Astrocyte of the cerebellum (primary cell): ENCODE results near the gene ALDH7A1.

ENCODE experiments used
- DNase-seq: peaks from one replicate; pipeline ENCODE4 v3.0.0-alpha.2; 2011; ENCODE audit warnings: low read depth
- H3K4me3 ChIP-seq: 2 replicates; pipeline ENCODE4 v1.5.1; 2011; ENCODE audit warnings: mild to moderate bottlenecking, low read depth, low read length, moderate library complexity
- in situ Hi-C: cut with HindIII; loops from 2 replicates; pipeline ENCODE4 v1.10.0; 2017; ENCODE audit warnings: low sequenced_read_pairs
- TF ChIP-seq, protein P1 (sequence below): IDR thresholded peaks from 2 replicates; pipeline ENCODE4 v1.5.1; 2012; ENCODE audit warnings: low read length, low read depth, moderate library complexity, mild to moderate bottlenecking; ENCODE audit errors: missing control alignments

The ALDH7A1 gene

DNA sequence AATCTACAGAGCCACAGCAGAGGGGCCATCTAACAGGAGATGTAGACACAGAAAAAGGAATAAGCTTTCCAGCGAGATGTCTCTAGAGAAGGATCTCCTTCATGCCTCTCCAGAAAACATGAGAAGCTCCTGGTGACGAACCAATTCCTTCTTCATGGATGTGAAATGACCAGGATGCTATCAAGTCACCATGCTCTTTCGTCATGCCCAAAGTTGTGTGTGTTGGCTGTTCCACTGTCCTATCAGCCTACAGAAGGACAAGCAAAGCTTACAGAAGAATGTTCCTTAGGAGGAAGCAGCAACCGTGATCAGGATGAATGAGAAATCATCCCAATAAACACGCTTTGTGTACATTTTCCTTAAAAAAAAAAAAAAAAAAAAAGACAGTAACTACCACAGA, 54.4 kb downstream of the ALDH7A1 start:
- DNase-seq = no peak
- H3K4me3 ChIP-seq = no peak overlapping the region
- in situ Hi-C loops = loop anchor here (5.0 kb wide), 1 partner anchor 52 kb away; no protein-coding TSS in a partner anchor
- TF ChIP-seq, protein P1, sequence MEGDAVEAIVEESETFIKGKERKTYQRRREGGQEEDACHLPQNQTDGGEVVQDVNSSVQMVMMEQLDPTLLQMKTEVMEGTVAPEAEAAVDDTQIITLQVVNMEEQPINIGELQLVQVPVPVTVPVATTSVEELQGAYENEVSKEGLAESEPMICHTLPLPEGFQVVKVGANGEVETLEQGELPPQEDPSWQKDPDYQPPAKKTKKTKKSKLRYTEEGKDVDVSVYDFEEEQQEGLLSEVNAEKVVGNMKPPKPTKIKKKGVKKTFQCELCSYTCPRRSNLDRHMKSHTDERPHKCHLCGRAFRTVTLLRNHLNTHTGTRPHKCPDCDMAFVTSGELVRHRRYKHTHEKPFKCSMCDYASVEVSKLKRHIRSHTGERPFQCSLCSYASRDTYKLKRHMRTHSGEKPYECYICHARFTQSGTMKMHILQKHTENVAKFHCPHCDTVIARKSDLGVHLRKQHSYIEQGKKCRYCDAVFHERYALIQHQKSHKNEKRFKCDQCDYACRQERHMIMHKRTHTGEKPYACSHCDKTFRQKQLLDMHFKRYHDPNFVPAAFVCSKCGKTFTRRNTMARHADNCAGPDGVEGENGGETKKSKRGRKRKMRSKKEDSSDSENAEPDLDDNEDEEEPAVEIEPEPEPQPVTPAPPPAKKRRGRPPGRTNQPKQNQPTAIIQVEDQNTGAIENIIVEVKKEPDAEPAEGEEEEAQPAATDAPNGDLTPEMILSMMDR = no peak

DNA sequence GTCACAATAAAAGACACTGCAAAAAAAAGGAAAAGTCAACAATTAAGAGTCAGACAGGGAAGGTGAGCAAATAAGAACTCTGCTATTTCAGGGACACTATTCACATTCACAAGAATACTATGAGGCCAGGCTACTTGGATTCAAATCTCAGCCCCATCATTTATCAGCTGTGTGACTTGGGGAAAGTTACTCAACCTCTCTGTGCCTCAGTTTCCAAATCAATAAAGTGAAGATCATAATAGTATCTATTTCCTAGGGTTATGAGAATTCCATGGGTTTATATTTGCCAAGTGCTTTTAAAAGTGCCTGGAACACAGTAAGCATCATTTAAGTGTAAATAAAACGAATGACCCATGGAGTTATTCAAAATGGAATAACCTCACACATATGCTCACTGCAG, 56.4 kb downstream of the ALDH7A1 start:
- DNase-seq = no peak
- TF ChIP-seq, protein P1 = no peak
- H3K4me3 ChIP-seq = no peak overlapping the region
- in situ Hi-C loops = no loop called here

DNA sequence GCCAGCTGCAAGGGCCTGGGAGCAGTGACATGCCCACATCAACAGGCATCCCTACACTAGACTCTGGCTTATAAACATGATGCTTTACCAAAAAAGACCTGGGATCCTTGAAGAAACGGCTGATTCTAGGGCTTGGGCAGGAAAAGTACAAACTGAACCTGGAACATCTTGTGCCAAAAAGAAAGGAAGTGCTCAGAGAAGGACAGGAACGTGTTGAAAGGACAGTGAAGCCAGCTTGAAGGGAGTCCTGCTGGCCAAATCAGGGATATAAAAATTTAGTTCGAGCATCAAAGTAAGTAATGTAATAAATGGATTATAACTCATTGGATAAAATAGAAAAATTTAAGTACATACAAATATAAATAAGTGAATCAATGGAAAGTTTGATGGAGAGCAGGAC, 58.1 kb downstream of the ALDH7A1 start:
- in situ Hi-C loops = no loop called here
- TF ChIP-seq, protein P1 = no peak

GRCh38 chr5:126535856-126536545, 59.0 kb downstream of the ALDH7A1 start:
- in situ Hi-C loops = no loop called here
- no peak overlapping the region for H3K4me3 ChIP-seq
- TF ChIP-seq, protein P1 = no peak
- no peak for DNase-seq

More for the DNA sequence above, 58.1 kb downstream of the ALDH7A1 start:
- no peak overlapping the region for H3K4me3 ChIP-seq
- no peak for DNase-seq

GRCh38 chr5:126534553-126534952, 60.5 kb downstream of the ALDH7A1 start:
- no peak overlapping the region for H3K4me3 ChIP-seq
- no peak for DNase-seq
- TF ChIP-seq, protein P1 = no peak
- in situ Hi-C loops = loop anchor here (5.0 kb wide), 3 partner anchors 57 to 187 kb away; no protein-coding TSS in a partner anchor

DNA sequence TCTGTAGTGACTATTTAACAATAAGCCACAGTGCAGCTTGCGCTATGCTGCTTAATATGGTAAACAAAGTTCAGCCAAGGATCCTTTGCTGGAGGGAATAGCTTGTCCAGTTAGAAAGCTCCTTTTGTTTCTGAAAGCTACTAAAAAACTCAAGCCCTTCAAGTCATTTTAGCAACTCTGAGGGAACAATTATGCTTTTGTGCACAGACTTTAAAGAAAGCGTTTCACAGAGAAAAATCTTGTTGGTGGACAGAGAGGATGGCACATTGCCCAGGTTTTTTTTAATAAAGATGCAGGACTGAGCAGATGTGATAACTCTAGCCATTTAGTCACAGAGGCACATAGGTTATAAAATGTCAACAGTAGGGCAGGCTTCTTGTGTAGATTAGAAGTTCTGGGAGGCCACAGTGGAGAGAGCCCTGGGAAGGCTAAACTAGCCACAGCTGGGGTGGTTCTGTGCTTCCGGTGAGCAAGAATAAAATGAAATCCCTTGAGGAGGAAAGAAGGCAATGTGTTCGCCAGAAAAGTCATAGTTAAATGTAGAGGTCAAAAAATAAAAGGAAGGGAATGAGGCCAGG, 63.4 kb downstream of the ALDH7A1 start:
- in situ Hi-C loops = loop anchor here (5.0 kb wide), 3 partner anchors 54 to 184 kb away; no protein-coding TSS in a partner anchor
- H3K4me3 ChIP-seq = no peak overlapping the region
- TF ChIP-seq, protein P1 = no peak
- DNase-seq = no peak
